ENCODE results near the gene MITF. TPM values are rescaled to one million over a fixed set of nuclear protein-coding genes. Genes with fewer than 3 reads are reported as not detected.

MITF gene
- total RNA-seq, 1 experiment from 2014 or later, result 1.9 TPM

DNA sequence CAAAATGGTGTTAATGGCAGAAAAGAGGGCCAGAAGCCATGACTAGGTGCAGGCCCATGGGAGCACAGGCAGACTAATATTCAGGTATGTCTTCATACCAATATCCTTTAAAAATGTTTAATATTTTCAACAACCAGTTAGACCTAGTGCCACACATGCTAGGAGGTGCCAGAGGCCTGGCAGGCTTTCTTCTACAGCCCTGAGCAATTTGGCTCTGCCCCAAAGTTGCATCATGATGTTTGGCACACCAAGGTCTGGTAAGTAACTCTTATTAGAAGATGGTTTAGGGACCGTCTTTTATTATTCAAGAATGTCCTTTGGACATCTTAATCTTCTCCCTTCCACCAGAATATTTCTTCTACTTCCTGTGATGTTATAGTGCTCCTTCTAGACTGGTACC, 34.8 kb downstream of the MITF start:
- no peak for DNase-seq (ENCODE audit: low read depth, low spot score)
- H3K36me3 ChIP-seq (ENCODE audit: control insufficient read depth in 1 of 2, insufficient read depth in 2 of 2, low read length in 2 of 2), result no peaks in the 10 kb centered on the region
- no peak overlapping the region for H3K4me3 ChIP-seq (replicated peaks in 1 of 2; ENCODE audit: low read depth in 1 of 2, low read length in 2 of 2)
- no peak overlapping the region for H3K9ac ChIP-seq (ENCODE audit: low read length)
- ChIA-PET POLR2A (no interaction called here), RAD21 (ENCODE audit: low non-redundant PET in 1 of 2, low total read pairs in 2 of 2, uncharacterized antibody in 2 of 2, unreplicated experiment in 2 of 2) (no interaction called here), CTCF (no interaction called here)
- H3K4me1 ChIP-seq (ENCODE audit: control insufficient read depth in 1 of 2, insufficient read depth in 2 of 2, low read length in 2 of 2), result peaks cover 0 to 4% of the 10 kb centered on the region in 2 experiments; a peak in 1 of 4 replicates
- intact Hi-C loops (cut with micrococcal nuclease), result no loop called here
- no peaks in the 10 kb centered on the region for H3K9me3 ChIP-seq (ENCODE audit: control insufficient read depth in 1 of 2, insufficient read depth in 1 of 2, low read depth in 1 of 2, low read length in 2 of 2)
- H3K27ac ChIP-seq (ENCODE audit: low read depth, low read length), result no peak overlapping the region
- no TSS peak for BruUV-seq (replicated peaks)
- no peaks in the 10 kb centered on the region for H3K79me2 ChIP-seq (ENCODE audit: insufficient read depth, low read length)
- H2AFZ ChIP-seq (ENCODE audit: low read depth, low read length, poor library complexity, severe bottlenecking), result no peak overlapping the region
- no peak for TF ChIP-seq SP1 (IDR thresholded peaks at IDR 0.05; ENCODE audit: low read depth)
- no peak for TF ChIP-seq RAD21 (IDR thresholded peaks at IDR 0.05; ENCODE audit: low read depth)
- no peak for TF ChIP-seq POLR2AphosphoS5 (IDR thresholded peaks at IDR 0.05; ENCODE audit: low read depth, low read length)
- no peak for TF ChIP-seq ELF1 (IDR thresholded peaks at IDR 0.05; ENCODE audit: borderline replicate concordance, low read depth)
- TF ChIP-seq EZH2phosphoT487 (IDR thresholded peaks at IDR 0.05; ENCODE audit: borderline replicate concordance), result no peak
- no peak for ATAC-seq
- no peaks in the 10 kb centered on the region for H4K20me1 ChIP-seq (ENCODE audit: insufficient read depth)
- no peak overlapping the region for H3K4me2 ChIP-seq (ENCODE audit: low read length)
- no peaks in the 10 kb centered on the region for H3K9me2 ChIP-seq (ENCODE audit: insufficient read depth)
- no peaks in the 10 kb centered on the region for H3K27me3 ChIP-seq (ENCODE audit: insufficient read depth, low read length)

DNA sequence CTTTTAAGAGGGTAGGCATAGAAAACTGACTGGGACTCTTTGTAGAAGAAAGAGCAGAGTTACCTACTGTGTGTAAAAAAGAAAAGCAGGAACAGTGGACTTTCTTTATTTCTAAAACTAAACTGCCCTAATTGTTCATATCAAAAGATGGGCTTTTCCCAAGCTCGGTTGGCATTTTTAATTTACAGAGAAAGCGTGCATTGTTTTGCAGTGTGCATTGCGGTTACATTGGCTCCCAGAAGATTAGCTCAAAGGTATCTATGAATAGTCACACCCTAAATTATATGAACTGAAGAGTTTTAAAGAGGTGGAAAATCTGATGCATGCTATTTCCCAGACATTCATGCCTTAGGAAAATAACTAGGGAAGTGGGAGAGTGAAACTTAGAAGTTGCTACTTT, 36.5 kb downstream of the MITF start:
- Histone ChIP-seq H3K4me1 (ENCODE audit: control insufficient read depth in 1 of 2, insufficient read depth in 2 of 2, low read length in 2 of 2) (no peaks in the 10 kb centered on the region), H3K36me3 (ENCODE audit: control insufficient read depth in 1 of 2, insufficient read depth in 2 of 2, low read length in 2 of 2) (no peaks in the 10 kb centered on the region), H3K4me3 (replicated peaks in 1 of 2; ENCODE audit: low read depth in 1 of 2, low read length in 2 of 2) (no peak overlapping the region), H3K4me2 (ENCODE audit: low read length) (no peak overlapping the region), H3K9me3 (ENCODE audit: control insufficient read depth in 1 of 2, insufficient read depth in 1 of 2, low read depth in 1 of 2, low read length in 2 of 2) (no peaks in the 10 kb centered on the region), H3K79me2 (ENCODE audit: insufficient read depth, low read length) (no peaks in the 10 kb centered on the region), H3K27me3 (ENCODE audit: insufficient read depth, low read length) (no peaks in the 10 kb centered on the region), H2AFZ (ENCODE audit: low read depth, low read length, poor library complexity, severe bottlenecking) (no peak overlapping the region), H3K27ac (ENCODE audit: low read depth, low read length) (no peak overlapping the region), H4K20me1 (ENCODE audit: insufficient read depth) (no peaks in the 10 kb centered on the region), H3K9ac (ENCODE audit: low read length) (no peak overlapping the region), H3K9me2 (ENCODE audit: insufficient read depth) (no peaks in the 10 kb centered on the region)
- intact Hi-C loops (cut with micrococcal nuclease), result no loop called here
- no peak for DNase-seq (ENCODE audit: low read depth, low spot score)
- ChIA-PET POLR2A (no interaction called here), CTCF (no interaction called here), RAD21 (ENCODE audit: low non-redundant PET in 1 of 2, low total read pairs in 2 of 2, uncharacterized antibody in 2 of 2, unreplicated experiment in 2 of 2) (no interaction called here)
- BruUV-seq (replicated peaks), result no TSS peak
- TF ChIP-seq, protein P1, sequence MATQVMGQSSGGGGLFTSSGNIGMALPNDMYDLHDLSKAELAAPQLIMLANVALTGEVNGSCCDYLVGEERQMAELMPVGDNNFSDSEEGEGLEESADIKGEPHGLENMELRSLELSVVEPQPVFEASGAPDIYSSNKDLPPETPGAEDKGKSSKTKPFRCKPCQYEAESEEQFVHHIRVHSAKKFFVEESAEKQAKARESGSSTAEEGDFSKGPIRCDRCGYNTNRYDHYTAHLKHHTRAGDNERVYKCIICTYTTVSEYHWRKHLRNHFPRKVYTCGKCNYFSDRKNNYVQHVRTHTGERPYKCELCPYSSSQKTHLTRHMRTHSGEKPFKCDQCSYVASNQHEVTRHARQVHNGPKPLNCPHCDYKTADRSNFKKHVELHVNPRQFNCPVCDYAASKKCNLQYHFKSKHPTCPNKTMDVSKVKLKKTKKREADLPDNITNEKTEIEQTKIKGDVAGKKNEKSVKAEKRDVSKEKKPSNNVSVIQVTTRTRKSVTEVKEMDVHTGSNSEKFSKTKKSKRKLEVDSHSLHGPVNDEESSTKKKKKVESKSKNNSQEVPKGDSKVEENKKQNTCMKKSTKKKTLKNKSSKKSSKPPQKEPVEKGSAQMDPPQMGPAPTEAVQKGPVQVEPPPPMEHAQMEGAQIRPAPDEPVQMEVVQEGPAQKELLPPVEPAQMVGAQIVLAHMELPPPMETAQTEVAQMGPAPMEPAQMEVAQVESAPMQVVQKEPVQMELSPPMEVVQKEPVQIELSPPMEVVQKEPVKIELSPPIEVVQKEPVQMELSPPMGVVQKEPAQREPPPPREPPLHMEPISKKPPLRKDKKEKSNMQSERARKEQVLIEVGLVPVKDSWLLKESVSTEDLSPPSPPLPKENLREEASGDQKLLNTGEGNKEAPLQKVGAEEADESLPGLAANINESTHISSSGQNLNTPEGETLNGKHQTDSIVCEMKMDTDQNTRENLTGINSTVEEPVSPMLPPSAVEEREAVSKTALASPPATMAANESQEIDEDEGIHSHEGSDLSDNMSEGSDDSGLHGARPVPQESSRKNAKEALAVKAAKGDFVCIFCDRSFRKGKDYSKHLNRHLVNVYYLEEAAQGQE (IDR thresholded peaks at IDR 0.05; ENCODE audit: low read depth), result no peak
- no peak for TF ChIP-seq FOSL1 (IDR thresholded peaks at IDR 0.05; ENCODE audit: low read depth)
- TF ChIP-seq POLR2AphosphoS5 (IDR thresholded peaks at IDR 0.05; ENCODE audit: low read depth, low read length), result no peak
- TF ChIP-seq EGR1 (IDR thresholded peaks at IDR 0.05; ENCODE audit: low read depth), result no peak
- TF ChIP-seq, protein P2, sequence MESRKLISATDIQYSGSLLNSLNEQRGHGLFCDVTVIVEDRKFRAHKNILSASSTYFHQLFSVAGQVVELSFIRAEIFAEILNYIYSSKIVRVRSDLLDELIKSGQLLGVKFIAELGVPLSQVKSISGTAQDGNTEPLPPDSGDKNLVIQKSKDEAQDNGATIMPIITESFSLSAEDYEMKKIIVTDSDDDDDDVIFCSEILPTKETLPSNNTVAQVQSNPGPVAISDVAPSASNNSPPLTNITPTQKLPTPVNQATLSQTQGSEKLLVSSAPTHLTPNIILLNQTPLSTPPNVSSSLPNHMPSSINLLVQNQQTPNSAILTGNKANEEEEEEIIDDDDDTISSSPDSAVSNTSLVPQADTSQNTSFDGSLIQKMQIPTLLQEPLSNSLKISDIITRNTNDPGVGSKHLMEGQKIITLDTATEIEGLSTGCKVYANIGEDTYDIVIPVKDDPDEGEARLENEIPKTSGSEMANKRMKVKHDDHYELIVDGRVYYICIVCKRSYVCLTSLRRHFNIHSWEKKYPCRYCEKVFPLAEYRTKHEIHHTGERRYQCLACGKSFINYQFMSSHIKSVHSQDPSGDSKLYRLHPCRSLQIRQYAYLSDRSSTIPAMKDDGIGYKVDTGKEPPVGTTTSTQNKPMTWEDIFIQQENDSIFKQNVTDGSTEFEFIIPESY (IDR thresholded peaks at IDR 0.05; ENCODE audit: extremely low read depth, insufficient replicate concordance, low read length), result no peak
- TF ChIP-seq, protein P3, sequence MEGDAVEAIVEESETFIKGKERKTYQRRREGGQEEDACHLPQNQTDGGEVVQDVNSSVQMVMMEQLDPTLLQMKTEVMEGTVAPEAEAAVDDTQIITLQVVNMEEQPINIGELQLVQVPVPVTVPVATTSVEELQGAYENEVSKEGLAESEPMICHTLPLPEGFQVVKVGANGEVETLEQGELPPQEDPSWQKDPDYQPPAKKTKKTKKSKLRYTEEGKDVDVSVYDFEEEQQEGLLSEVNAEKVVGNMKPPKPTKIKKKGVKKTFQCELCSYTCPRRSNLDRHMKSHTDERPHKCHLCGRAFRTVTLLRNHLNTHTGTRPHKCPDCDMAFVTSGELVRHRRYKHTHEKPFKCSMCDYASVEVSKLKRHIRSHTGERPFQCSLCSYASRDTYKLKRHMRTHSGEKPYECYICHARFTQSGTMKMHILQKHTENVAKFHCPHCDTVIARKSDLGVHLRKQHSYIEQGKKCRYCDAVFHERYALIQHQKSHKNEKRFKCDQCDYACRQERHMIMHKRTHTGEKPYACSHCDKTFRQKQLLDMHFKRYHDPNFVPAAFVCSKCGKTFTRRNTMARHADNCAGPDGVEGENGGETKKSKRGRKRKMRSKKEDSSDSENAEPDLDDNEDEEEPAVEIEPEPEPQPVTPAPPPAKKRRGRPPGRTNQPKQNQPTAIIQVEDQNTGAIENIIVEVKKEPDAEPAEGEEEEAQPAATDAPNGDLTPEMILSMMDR (IDR thresholded peaks at IDR 0.05 in 2 of 3, conservative IDR thresholded peaks at IDR 0.05 in 1 of 3; ENCODE audit: borderline replicate concordance in 1 of 3, insufficient read depth in 1 of 3, low read depth in 2 of 3, low read length in 2 of 3), result no peak
- no peak for TF ChIP-seq ZNF274 (IDR thresholded peaks at IDR 0.05; ENCODE audit: low read depth, low read length)
- no peak for TF ChIP-seq CEBPB (IDR thresholded peaks at IDR 0.05; ENCODE audit: low read depth)
- TF ChIP-seq EZH2 (IDR thresholded peaks at IDR 0.05), result no peak
- no peak for TF ChIP-seq SIN3A (IDR thresholded peaks at IDR 0.05; ENCODE audit: low read depth)
- TF ChIP-seq JUND (IDR thresholded peaks at IDR 0.05), result no peak
- ATAC-seq, result no peak

Data from HCT116 (cell line).